Memory B cell (primary cell): ENCODE measurements around the gene DOCK9.

Experiments
- ATAC-seq: fragments of 150-1000 bp; cut with Tn5 transposase; 2 replicates; pipeline ENCODE4 v1.10.0; 2021; ENCODE audit warnings: low read depth, mild to moderate bottlenecking, moderate library complexity
- DNase-seq, 2 donors: peaks; one replicate each; pipeline ENCODE4 v3.0.0; 2022; ENCODE audit warnings: low spot score in 2 of 2
- H3K27ac Mint-ChIP-seq: one replicate; pipeline ENCODE4 v1.8.0; 2022; ENCODE audit warnings: mild to moderate bottlenecking, moderate library complexity, mixed read lengths
- H3K27me3 Mint-ChIP-seq: one replicate; pipeline ENCODE4 v1.8.0; 2022; ENCODE audit warnings: mixed read lengths
- H3K36me3 Mint-ChIP-seq: one replicate; pipeline ENCODE4 v1.8.0; 2022; ENCODE audit warnings: mild to moderate bottlenecking, mixed read lengths
- H3K4me1 Mint-ChIP-seq: one replicate; pipeline ENCODE4 v1.8.0; 2022; ENCODE audit warnings: mixed read lengths
- H3K4me3 Mint-ChIP-seq: one replicate; pipeline ENCODE4 v1.8.0; 2022; ENCODE audit warnings: mild to moderate bottlenecking, moderate library complexity, mixed read lengths
- H3K9me3 Mint-ChIP-seq: one replicate; pipeline ENCODE4 v1.8.0; 2022; ENCODE audit warnings: mixed read lengths

The DOCK9 gene

DNA sequence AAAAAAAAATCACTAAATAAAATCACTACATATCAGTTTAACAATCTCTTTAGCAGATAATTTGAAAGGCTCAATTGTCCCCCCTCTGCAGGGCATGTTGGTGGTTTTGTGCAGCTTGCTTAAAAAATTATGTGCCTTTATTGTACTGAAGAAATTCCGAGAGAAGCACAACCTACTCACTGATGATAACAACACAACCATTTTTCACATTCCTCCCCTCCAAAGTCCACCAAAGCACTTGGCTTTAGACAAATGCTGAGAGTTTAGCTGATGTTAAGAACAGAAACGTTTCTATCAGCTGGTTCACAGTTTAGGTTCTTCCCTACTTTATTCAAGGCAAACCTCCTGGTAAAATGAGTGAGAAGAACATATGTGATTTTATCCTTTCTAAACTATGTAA lies 923 bp downstream of the DOCK9 start:
- H3K36me3 Mint-ChIP-seq, result peaks cover 5% of the 10 kb centered on the region
- DNase-seq (no peak), ATAC-seq (no peak)
- peaks cover 18% of the 10 kb centered on the region for H3K4me1 Mint-ChIP-seq
- no peaks in the 10 kb centered on the region for H3K27me3 Mint-ChIP-seq
- H3K9me3 Mint-ChIP-seq, result no peaks in the 10 kb centered on the region
- H3K27ac Mint-ChIP-seq, result no peak overlapping the region
- no peak overlapping the region for H3K4me3 Mint-ChIP-seq

DNA sequence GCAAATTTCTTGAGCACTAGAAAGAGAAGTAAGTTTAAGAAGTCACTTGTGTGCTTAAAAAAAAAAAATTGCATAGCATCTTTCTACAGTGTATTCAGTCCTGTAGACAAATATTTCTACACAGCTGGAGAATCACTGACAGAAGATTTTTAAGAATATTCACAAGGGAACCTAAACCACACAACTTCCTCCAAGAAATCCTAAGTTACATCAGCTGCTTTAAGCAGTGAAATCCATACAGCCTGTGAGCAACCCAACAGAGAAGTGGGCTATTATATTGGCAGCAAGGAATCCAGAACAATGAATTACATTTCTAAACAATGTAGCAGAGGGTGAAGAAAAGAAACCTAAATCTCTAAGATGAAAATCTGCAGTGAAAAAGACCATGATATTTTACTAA lies 1.5 kb downstream of the DOCK9 start:
- Mint-ChIP-seq H3K4me3 (no peak overlapping the region), H3K36me3 (no peaks in the 10 kb centered on the region), H3K27me3 (no peaks in the 10 kb centered on the region), H3K27ac (no peak overlapping the region), H3K9me3 (no peaks in the 10 kb centered on the region), H3K4me1 (peaks cover 14% of the 10 kb centered on the region)
- ATAC-seq (no peak), DNase-seq (no peak)

DNA sequence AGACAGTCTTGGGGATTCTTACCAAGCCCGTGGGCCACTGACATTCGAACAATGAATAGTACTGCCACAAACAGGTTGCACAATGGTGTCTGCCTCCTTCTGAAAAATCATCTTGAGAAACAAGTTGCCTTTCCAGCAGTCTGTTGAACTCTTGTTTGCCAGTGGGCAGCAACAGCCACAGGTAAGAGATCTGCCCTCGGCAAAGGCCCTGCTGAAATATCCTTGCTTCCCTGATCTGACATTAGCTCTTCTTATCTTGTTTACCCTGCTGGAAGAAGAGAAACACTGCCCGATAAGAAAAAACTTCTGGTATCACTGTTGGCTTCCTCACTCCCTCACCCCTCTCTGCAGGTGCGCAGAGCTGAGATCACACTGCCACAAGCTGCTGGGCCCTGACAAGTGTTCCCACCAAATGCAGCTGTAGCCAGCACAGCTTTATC lies 2.0 kb downstream of the DOCK9 start:
- Mint-ChIP-seq H3K9me3 (no peaks in the 10 kb centered on the region), H3K4me1 (peaks cover 14% of the 10 kb centered on the region), H3K27me3 (no peaks in the 10 kb centered on the region), H3K36me3 (no peaks in the 10 kb centered on the region), H3K4me3 (no peak overlapping the region), H3K27ac (peak overlapping the region; percentile 11)
- DNase-seq, result no peak
- no peak for ATAC-seq

DNA sequence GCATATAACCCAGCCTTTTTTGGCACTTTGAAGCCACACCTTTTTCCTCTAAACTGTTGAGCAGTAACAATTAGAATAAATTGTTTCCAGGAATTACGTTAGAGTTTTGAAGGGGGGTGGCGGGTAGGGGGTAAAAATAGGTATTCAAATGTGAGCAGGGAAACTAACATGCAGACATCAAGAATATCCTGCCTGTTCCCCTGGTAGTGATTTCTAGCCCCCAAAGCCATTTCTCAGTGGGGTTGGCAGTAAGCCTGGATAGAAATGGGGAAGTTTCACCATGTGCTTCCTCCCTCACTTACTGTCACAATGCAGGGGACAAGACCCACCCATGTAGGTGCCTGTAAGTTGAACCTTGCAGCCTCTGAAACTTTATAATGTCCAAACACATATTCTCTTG lies 3.8 kb downstream of the DOCK9 start:
- peaks cover 17% of the 10 kb centered on the region for H3K4me1 Mint-ChIP-seq

DNA sequence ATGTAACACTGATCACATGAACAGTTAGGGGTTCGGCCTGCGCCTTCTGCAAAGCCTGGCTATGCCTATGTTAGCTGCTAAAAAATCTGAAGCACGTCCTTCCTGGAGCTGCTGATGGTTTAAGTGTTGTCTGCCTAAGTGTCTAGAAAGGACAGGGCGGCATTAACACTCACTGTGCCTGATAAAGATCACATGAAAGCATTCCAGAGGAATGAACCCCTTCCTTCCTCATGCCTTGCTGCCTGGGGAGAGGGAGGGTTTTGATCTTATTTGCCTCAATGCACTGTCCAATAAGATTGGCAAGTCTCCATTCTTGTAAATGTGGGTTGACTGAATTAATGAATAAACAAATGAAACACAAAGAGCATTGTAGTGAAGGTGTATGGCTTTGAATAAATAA lies 5.2 kb downstream of the DOCK9 start:
- ATAC-seq (no peak), DNase-seq (no peak)
- Mint-ChIP-seq H3K4me3 (no peak overlapping the region), H3K9me3 (no peaks in the 10 kb centered on the region), H3K4me1 (peaks cover 17% of the 10 kb centered on the region), H3K27ac (no peak overlapping the region), H3K36me3 (peaks cover 3% of the 10 kb centered on the region), H3K27me3 (no peaks in the 10 kb centered on the region)

More for the DNA sequence above, 3.8 kb downstream of the DOCK9 start:
- DNase-seq (no peak), ATAC-seq (peak; percentile 54)
- Mint-ChIP-seq H3K4me3 (no peak overlapping the region), H3K27me3 (no peaks in the 10 kb centered on the region), H3K27ac (no peak overlapping the region), H3K9me3 (no peaks in the 10 kb centered on the region), H3K36me3 (peaks cover 3% of the 10 kb centered on the region)

DNA sequence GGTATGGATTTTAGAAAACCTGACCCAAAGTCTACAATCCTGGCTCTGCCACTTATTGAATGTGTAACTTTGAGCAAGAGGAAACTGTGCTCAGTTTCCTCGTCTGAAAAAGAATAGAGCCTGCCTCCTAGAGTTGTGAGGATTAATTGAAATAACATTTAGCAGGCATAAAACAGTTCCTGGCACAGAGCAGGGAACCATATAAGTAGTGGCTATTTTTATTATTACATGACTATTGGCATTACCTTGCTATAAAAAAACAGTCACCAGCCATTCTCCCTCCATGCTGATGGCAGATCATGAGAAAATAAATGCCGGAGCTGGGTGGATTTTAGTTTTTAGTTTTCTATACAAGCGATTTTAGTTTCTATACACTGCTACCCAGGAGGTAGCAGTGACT lies 5.8 kb downstream of the DOCK9 start:
- Mint-ChIP-seq H3K9me3 (no peaks in the 10 kb centered on the region), H3K4me3 (no peak overlapping the region), H3K36me3 (peaks cover 3% of the 10 kb centered on the region), H3K4me1 (peaks cover 17% of the 10 kb centered on the region), H3K27ac (no peak overlapping the region), H3K27me3 (no peaks in the 10 kb centered on the region)
- DNase-seq (no peak), ATAC-seq (no peak)

DNA sequence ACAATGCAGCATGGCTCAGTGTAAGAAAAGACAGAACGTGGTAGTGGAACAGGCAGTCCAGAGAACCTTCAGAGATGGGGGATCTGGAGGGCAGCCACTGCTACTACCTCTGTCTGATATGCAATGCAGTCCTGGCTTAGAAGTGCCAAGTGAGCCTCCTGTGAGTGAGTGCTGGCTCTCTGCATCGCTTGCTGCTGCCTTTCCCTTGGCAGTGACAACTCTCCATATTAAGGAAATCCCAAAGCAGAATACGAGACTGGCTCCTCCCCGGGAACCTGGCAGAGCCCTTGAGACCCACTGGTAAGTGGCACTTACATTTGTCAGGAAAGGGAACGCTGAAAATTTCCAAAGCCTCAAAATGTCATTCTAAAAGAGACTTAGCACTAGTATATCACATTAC lies 7.5 kb downstream of the DOCK9 start:
- Mint-ChIP-seq H3K4me3 (no peak overlapping the region), H3K9me3 (no peaks in the 10 kb centered on the region), H3K27me3 (no peaks in the 10 kb centered on the region), H3K4me1 (peaks cover 8% of the 10 kb centered on the region), H3K27ac (no peak overlapping the region), H3K36me3 (peaks cover 3% of the 10 kb centered on the region)
- DNase-seq, result no peak
- no peak for ATAC-seq

DNA sequence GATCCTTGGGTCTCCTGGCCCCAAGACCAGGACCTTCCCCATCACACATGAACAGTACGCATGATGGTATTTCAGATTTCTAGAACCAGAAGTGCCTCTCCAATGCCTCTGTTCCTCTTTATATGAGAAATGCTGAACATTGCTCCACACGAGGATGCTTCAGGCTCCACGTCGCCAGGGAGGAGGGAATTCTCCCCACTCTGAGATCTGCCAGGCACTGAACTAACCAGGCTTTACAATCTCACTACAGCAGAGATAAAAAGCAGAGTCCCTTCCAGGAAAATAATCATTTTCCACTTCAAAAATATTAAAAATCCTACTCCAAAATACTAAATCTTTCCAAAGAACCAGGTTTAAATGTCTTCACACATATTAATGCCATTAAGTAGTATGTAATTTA lies 10.4 kb downstream of the DOCK9 start:
- Mint-ChIP-seq H3K4me1 (peaks cover 5% of the 10 kb centered on the region), H3K36me3 (peaks cover 6% of the 10 kb centered on the region), H3K27ac (no peak overlapping the region), H3K4me3 (no peak overlapping the region), H3K9me3 (no peaks in the 10 kb centered on the region), H3K27me3 (no peaks in the 10 kb centered on the region)
- ATAC-seq (no peak), DNase-seq (no peak)

DNA sequence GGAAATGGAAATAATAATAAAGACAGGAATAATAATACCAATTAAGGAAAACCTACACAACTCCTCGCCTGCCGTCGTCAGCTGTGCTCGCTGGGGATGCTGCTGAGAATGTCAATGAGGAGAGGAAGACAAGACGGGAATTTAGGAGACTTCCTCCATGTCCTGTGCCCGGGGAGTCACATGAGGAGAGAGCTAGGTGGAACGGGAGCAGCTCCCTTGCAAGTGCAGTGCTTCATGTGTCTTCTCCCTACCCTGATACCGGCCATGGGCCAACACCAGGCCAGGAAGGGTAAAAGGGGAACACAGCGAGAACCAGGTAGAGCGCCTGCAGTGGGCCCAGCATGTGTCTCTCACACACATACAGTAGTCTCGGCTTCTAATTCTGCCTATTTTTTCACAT lies 11.8 kb downstream of the DOCK9 start:
- no peak for ATAC-seq
- peaks cover 5% of the 10 kb centered on the region for H3K4me1 Mint-ChIP-seq
- no peak overlapping the region for H3K27ac Mint-ChIP-seq
- H3K36me3 Mint-ChIP-seq, result peaks cover 6% of the 10 kb centered on the region
- no peaks in the 10 kb centered on the region for H3K9me3 Mint-ChIP-seq
- no peak for DNase-seq
- H3K27me3 Mint-ChIP-seq, result no peaks in the 10 kb centered on the region
- H3K4me3 Mint-ChIP-seq, result no peak overlapping the region

DNA sequence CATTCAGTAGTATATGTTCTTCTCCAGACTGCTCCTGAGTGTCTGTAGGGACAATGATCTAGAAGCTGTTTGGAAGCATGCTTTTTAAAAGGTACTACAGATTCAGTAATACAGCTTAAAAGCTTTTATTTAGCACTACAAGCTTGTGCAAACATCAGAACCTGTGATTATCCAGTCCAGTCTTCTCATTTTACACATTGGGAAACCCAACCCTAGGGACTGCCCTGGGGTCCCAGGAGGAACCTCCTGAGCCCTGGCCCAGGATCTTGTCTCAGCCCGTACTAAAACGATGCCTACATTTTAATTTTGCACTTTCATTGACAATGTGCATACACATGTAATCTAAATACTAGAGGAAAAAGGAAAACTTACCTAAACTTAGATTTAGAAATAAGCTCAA lies 12.5 kb downstream of the DOCK9 start:
- H3K36me3 Mint-ChIP-seq, result peaks cover 6% of the 10 kb centered on the region
- H3K27ac Mint-ChIP-seq, result no peak overlapping the region
- ATAC-seq (no peak), DNase-seq (no peak)
- no peaks in the 10 kb centered on the region for H3K27me3 Mint-ChIP-seq
- no peak overlapping the region for H3K4me3 Mint-ChIP-seq
- H3K9me3 Mint-ChIP-seq, result no peaks in the 10 kb centered on the region
- H3K4me1 Mint-ChIP-seq, result peaks cover 5% of the 10 kb centered on the region

DNA sequence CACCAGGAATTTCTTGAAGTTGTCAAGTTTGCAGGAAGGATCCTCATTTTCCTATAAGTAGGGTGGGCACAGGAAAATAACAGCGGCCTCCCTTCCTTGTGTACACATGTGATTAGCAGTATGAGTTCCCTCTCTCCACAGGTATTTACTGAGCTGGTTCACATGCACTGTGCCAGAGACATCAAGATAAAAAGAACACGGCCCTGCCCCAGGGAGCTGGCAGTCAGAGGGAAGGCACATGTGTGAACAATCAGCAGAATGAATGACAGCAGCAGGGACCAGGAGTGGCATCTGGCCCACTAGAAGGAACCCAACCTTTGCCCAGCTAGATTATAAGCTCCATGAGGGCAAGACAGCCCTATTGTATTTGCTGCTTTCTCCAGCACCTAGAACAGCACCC lies 13.9 kb downstream of the DOCK9 start:
- no peaks in the 10 kb centered on the region for H3K9me3 Mint-ChIP-seq
- H3K27me3 Mint-ChIP-seq, result no peaks in the 10 kb centered on the region
- H3K36me3 Mint-ChIP-seq, result peaks cover 6% of the 10 kb centered on the region
- DNase-seq (no peak), ATAC-seq (no peak)
- no peak overlapping the region for H3K27ac Mint-ChIP-seq
- no peak overlapping the region for H3K4me3 Mint-ChIP-seq
- peaks cover 5% of the 10 kb centered on the region for H3K4me1 Mint-ChIP-seq

DNA sequence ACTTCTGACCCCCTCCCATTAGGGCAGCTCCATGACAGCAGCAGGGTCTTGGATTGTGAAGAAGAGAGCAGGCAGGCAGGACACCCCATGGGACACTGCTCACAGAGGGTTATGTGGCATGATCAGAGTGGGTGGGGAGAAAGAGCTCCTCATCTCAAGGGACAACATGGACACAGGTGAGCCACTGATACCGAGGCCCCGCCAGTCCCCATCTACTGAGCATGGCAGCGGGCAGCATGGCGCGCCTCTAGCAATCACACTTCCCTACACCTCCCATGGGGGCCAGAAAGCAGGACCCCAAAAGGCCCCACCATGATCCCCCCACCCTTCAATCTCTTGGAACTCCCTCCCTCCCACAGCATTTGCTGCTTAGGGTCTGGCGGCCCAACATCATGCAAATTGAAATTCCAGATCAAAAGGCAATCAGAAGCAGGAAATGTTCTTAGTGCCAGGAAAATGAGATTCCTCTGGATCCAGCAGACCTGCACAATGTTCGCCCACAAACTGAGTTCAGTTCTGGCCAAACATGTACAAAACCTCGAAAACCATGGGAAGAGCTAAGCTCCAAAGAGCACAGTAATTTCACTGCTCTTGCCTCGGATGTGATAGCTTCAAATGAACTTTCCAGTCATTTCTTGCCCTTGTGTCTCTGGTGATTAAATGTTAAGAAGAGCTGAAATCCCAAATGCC lies 14.8 kb downstream of the DOCK9 start:
- H3K4me3 Mint-ChIP-seq, result no peak overlapping the region
- peaks cover 3% of the 10 kb centered on the region for H3K4me1 Mint-ChIP-seq
- ATAC-seq (no peak), DNase-seq (no peak)
- H3K9me3 Mint-ChIP-seq, result no peaks in the 10 kb centered on the region
- no peaks in the 10 kb centered on the region for H3K27me3 Mint-ChIP-seq
- peaks cover 6% of the 10 kb centered on the region for H3K36me3 Mint-ChIP-seq
- no peak overlapping the region for H3K27ac Mint-ChIP-seq

DNA sequence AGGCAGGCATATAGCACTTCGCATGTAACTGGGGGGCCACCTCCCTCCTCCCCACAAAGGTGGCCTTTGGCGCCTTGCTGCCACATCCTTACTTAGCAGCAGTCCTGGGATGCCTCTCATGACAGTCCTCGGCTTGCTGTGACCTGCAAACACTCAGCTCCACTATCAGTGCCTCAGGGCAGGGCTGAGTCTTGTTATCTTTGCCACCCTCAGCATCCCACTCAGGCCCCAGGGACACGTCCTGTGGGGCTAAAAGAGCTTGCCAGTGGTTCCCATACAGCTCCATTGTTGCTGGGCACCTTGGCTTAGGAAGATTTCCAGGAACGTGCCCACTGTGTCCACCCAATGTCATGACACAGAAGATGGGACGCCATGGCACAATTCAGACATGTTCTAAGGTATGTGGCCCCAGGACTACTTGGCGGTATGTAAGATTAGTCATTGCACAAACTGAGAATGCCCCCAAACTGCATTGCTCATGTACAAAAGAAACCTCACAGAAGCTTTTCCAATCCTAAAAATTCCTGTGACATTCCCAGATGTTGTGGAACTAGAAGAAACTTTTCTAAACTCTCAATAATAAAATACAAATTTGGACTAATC lies 16.3 kb downstream of the DOCK9 start:
- ATAC-seq (no peak), DNase-seq (no peak)

DNA sequence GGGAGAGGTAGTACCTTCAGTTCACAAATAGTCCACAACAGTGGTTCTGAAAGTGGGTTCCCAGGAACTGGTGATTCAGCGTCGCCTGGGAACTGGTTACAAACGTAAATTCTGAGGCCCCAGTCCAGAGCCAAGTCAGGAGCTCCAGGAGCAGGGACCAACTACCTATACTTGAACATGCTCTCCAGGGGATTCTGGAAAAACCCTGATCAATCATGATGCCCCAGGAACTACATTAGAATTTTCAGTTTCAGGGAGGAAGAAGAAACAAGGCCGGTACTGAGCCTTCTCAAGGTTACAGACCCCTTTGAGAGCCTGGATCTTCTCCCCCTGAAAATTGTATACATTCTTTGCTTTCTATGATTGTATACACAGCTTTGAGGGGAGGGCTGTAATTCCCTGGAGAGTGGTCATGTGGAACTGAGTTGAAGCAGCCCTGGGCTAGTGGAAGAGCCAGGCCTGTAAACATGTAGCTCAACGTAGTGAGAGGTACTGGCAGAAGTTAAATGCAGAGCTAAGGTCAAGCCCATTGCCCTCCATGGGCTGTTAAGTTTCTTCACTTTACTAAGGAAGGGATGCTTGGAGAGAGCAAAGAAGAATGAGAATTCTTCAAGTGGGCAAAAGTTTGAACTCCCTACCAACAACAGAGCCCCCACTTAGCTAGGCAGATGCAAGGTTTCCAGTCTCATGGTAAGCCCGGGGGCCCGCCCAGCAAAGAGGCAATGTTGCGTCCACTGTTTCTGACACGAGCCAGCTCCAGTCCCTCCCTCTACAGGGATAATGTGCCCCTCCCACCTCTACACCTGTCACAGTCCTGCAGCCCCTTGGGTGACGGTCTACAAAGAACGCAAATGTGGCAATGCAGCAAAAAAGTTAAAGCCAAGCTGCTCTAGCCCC lies 17.0 kb downstream of the DOCK9 start:
- no peak overlapping the region for H3K27ac Mint-ChIP-seq

More for the DNA sequence above, 16.3 kb downstream of the DOCK9 start:
- no peaks in the 10 kb centered on the region for H3K9me3 Mint-ChIP-seq
- H3K4me3 Mint-ChIP-seq, result no peak overlapping the region
- H3K27me3 Mint-ChIP-seq, result no peaks in the 10 kb centered on the region
- no peak overlapping the region for H3K27ac Mint-ChIP-seq
- peaks cover 6% of the 10 kb centered on the region for H3K36me3 Mint-ChIP-seq
- peaks cover 3% of the 10 kb centered on the region for H3K4me1 Mint-ChIP-seq

More for the DNA sequence above, 17.0 kb downstream of the DOCK9 start:
- H3K9me3 Mint-ChIP-seq, result no peaks in the 10 kb centered on the region
- DNase-seq (no peak), ATAC-seq (no peak)
- H3K4me1 Mint-ChIP-seq, result peaks cover 3% of the 10 kb centered on the region
- H3K27me3 Mint-ChIP-seq, result no peaks in the 10 kb centered on the region
- peaks cover 6% of the 10 kb centered on the region for H3K36me3 Mint-ChIP-seq
- H3K4me3 Mint-ChIP-seq, result no peak overlapping the region
